GM12878 (cell line): Measurements from ENCODE around the gene TPRG1.

Experiments
- BCL11A ChIP-seq: IDR thresholded peaks from 2 replicates; pipeline ENCODE4 v1.6.1; 2011; ENCODE audit warnings: low read depth, low read length
- FOS ChIP-seq: IDR thresholded peaks from 3 replicates; pipeline ENCODE4 v1.6.1; 2011; ENCODE audit warnings: borderline replicate concordance; ENCODE audit not compliant: insufficient read length; ENCODE audit errors: extremely low read depth
- HDAC6 ChIP-seq: fragments of 200-600 bp; sonication (generic); IDR thresholded peaks from one replicate; pipeline ENCODE4 v1.8.0; 2017; ENCODE audit warnings: antibody characterized with exemption; ENCODE audit not compliant: unreplicated experiment
- NFYB ChIP-seq: IDR thresholded peaks from 2 replicates; pipeline ENCODE4 v1.6.1; 2011; ENCODE audit warnings: low read depth, mild to moderate bottlenecking, low read length, improper control_type of control experiment, moderate library complexity; ENCODE audit not compliant: insufficient read depth
- POLR2A ChIP-seq: IDR thresholded peaks from 2 replicates; pipeline ENCODE4 v1.6.1; 2011; ENCODE audit warnings: low read depth, mild to moderate bottlenecking, low read length
- TCF7 ChIP-seq: IDR thresholded peaks from 2 replicates; pipeline ENCODE4 v1.6.1; 2014; ENCODE audit warnings: antibody characterized with exemption, borderline replicate concordance
- ZSCAN29 ChIP-seq: fragments of 450-650 bp; IDR thresholded peaks from 2 replicates; pipeline ENCODE4 v1.6.1; 2017; ENCODE audit warnings: mild to moderate bottlenecking, moderate library complexity
- TF ChIP-seq, protein P1 (sequence below), 3 experiments: IDR thresholded peaks in 2 of 3; conservative IDR thresholded peaks in 1 of 3; 2 replicates each; pipeline ENCODE4 v1.5.1; 2011; ENCODE audit warnings: low read depth in 3 of 3, low read length in 3 of 3, mild to moderate bottlenecking in 3 of 3, control low read depth in 2 of 3, moderate library complexity in 2 of 3, inconsistent platforms in 1 of 3, mixed read lengths in 1 of 3; ENCODE audit not compliant: control insufficient read depth in 2 of 3, insufficient read depth in 1 of 3; ENCODE audit errors: extremely low read depth in 1 of 3

- TF ChIP-seq TCF7, result no peak
- TF ChIP-seq NFYB, result no peak
- TF ChIP-seq, protein P1, sequence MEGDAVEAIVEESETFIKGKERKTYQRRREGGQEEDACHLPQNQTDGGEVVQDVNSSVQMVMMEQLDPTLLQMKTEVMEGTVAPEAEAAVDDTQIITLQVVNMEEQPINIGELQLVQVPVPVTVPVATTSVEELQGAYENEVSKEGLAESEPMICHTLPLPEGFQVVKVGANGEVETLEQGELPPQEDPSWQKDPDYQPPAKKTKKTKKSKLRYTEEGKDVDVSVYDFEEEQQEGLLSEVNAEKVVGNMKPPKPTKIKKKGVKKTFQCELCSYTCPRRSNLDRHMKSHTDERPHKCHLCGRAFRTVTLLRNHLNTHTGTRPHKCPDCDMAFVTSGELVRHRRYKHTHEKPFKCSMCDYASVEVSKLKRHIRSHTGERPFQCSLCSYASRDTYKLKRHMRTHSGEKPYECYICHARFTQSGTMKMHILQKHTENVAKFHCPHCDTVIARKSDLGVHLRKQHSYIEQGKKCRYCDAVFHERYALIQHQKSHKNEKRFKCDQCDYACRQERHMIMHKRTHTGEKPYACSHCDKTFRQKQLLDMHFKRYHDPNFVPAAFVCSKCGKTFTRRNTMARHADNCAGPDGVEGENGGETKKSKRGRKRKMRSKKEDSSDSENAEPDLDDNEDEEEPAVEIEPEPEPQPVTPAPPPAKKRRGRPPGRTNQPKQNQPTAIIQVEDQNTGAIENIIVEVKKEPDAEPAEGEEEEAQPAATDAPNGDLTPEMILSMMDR (IDR thresholded peaks at IDR 0.05 in 2 of 3, conservative IDR thresholded peaks at IDR 0.05 in 1 of 3; ENCODE audit: control insufficient read depth in 2 of 3, extremely low read depth in 1 of 3, insufficient read depth in 1 of 3, low read depth in 3 of 3, low read length in 3 of 3), result no peak
- no peak for TF ChIP-seq FOS
- TF ChIP-seq ZSCAN29, result no peak
- TF ChIP-seq HDAC6, result no peak
- TF ChIP-seq BCL11A, result no peak
- no peak for TF ChIP-seq POLR2A
These were observed 104.1 kb downstream of the TPRG1 start for GRCh38 chr3:189275852-189276251.
